ENCODE measurements around the gene LRP1. TPM values are rescaled to one million over a fixed set of nuclear protein-coding genes. Genes with fewer than 3 reads are reported as not detected.

The LRP1 gene
- total and polyA plus RNA-seq, 2 of the 13 experiments (the other 11 are each of a cell fraction or from before 2014, with no cell fraction given) = 14.7 to 30.8 TPM

- TF ChIP-seq TFDP2 (CRISPR knock-in tag; IDR thresholded peaks at IDR 0.05) = peak; percentile 72; the same call in 1 of the 2 replicates
- peak; percentile 61; the same call in 1 of the 2 replicates for TF ChIP-seq AHR (CRISPR knock-in tag; IDR thresholded peaks at IDR 0.05)
- no peak for TF ChIP-seq ZNF432 (CRISPR knock-in tag; IDR thresholded peaks at IDR 0.05; ENCODE audit: borderline replicate concordance)
- peak; percentile 91 for TF ChIP-seq HOXD1 (CRISPR knock-in tag; IDR thresholded peaks at IDR 0.05)
- TF ChIP-seq PHF8 (CRISPR knock-in tag; IDR thresholded peaks at IDR 0.05) = peak; percentile 48
- peak; percentile 35 for TF ChIP-seq ZNF609 (CRISPR knock-in tag; IDR thresholded peaks at IDR 0.05; ENCODE audit: borderline replicate concordance)
- TF ChIP-seq ZZZ3 (CRISPR knock-in tag; IDR thresholded peaks at IDR 0.05; ENCODE audit: borderline replicate concordance) = no peak
- TF ChIP-seq CEBPG (CRISPR knock-in tag; IDR thresholded peaks at IDR 0.05) = peak; percentile 91
- no peak for TF ChIP-seq ZSCAN30 (CRISPR knock-in tag; IDR thresholded peaks at IDR 0.05)
- TF ChIP-seq MTA1 (CRISPR knock-in tag; IDR thresholded peaks at IDR 0.05; ENCODE audit: borderline replicate concordance) = peak; percentile 77; the same call in 1 of the 2 replicates
- TF ChIP-seq ZNF275 (CRISPR knock-in tag; IDR thresholded peaks at IDR 0.05; ENCODE audit: borderline replicate concordance) = 0 out of 2 replicates have a peak, but pooled peaks have one; percentile 30
- peak; percentile 52 for TF ChIP-seq PAXIP1 (CRISPR knock-in tag; conservative IDR thresholded peaks at IDR 0.05)
- TF ChIP-seq ZNF772 (CRISPR knock-in tag; IDR thresholded peaks at IDR 0.05) = peak; percentile 44
- peak; percentile 73 for TF ChIP-seq MAZ (IDR thresholded peaks at IDR 0.05; ENCODE audit: borderline replicate concordance, low read depth, low read length)
- peak; percentile 79; the same call in 1 of the 2 replicates for TF ChIP-seq MAZ (CRISPR knock-in tag; IDR thresholded peaks at IDR 0.05; ENCODE audit: low read depth)
- TF ChIP-seq ISL2 (CRISPR knock-in tag; IDR thresholded peaks at IDR 0.05) = peak; percentile 71; the same call in 1 of the 2 replicates
- TF ChIP-seq KDM5B (CRISPR knock-in tag; IDR thresholded peaks at IDR 0.05; ENCODE audit: borderline replicate concordance) = peak; percentile 41; the same call in 1 of the 2 replicates
These were observed 39.7 kb upstream of the LRP1 start, which contains the start of gene NAB2 (continued) for GRCh38 chr12:57088354-57089270.

All from HepG2 (cell line).